Gastrocnemius medialis (tissue), 4 donors: ENCODE measurements around the gene PSTK. TPM values are rescaled to one million over a fixed set of nuclear protein-coding genes. Genes with fewer than 3 reads are reported as not detected.

Experiments used
- ATAC-seq, 2 donors: fragments of 150-250 bp; one replicate each; pipeline ENCODE4 v1.9.1; 2016
- DNase-seq, 2 donors: peaks; one replicate each; pipeline ENCODE4 v3.0.0-alpha.2; 2019
- H3K27ac ChIP-seq, 4 donors: fragments of 200-600 bp; sonication (generic); 1 replicate in 1 of 4; 2 replicates in 3 of 4; pipeline ENCODE4 v1.5.1; 2016 to 2018; ENCODE audit warnings: mild to moderate bottlenecking in 2 of 4, moderate library complexity in 1 of 4
- H3K27me3 ChIP-seq, 3 donors: fragments of 200-600 bp; sonication (generic) in 2 of 3; 1 replicate in 1 of 3; 2 replicates in 2 of 3; pipeline versions ENCODE4 v1.5.1 to v1.6.0; 2016 to 2019; ENCODE audit warnings: mild to moderate bottlenecking in 1 of 3, moderate library complexity in 1 of 3
- H3K36me3 ChIP-seq, 2 donors: fragments of 200-600 bp; sonication (generic) in 1 of 2; one replicate each; pipeline ENCODE4 v1.5.1; 2017 to 2018
- H3K4me1 ChIP-seq, 2 donors: fragments of 200-600 bp; sonication (generic) in 1 of 2; one replicate each; pipeline ENCODE4 v1.5.1; 2016 to 2017; ENCODE audit warnings: mild to moderate bottlenecking in 2 of 2
- H3K4me3 ChIP-seq, 4 donors: fragments of 200-600 bp; sonication (generic) in 3 of 4; 1 replicate in 1 of 4; 2 replicates in 3 of 4; pipeline ENCODE4 v1.5.1; 2016 to 2019; ENCODE audit warnings: mild to moderate bottlenecking in 2 of 4
- H3K9me3 ChIP-seq, 3 donors: fragments of 200-600 bp; sonication (generic) in 2 of 3; 1 replicate in 1 of 3; 2 replicates in 2 of 3; pipeline ENCODE4 v1.5.1; 2016 to 2019
- POLR2A ChIP-seq, 2 donors: fragments of 450-650 bp; IDR thresholded peaks; one replicate each; pipeline ENCODE4 v1.6.1; 2017; ENCODE audit warnings: antibody characterized with exemption in 2 of 2, mild to moderate bottlenecking in 2 of 2, moderate library complexity in 2 of 2
- in situ Hi-C, 4 donors: fragments of 200-750 bp; cut with MboI; loops; one replicate each; pipeline versions ENCODE4 v1.15.0 to v1.8.0; 2017; ENCODE audit warnings: low sequenced_read_pairs in 4 of 4
- intact Hi-C: fragments of 100-400 bp; cut with DNase I; formaldehyde crosslinking; loops from one replicate; pipeline ENCODE4 v1.15.1; 2023; ENCODE audit warnings: low total_unique reads
- total RNA-seq, 4 donors: library from RNA; depleted of rRNA; stranded (reverse); fragments of >200 nt; gene quantifications; one replicate each; pipeline versions ENCODE4 v1.1.0 to v1.2.3, GENCODE V29; 2016
- TF ChIP-seq, protein P1 (sequence below), 5 experiments: fragments of 450-650 bp in 3 of 5; fragments of 200-600 bp in 2 of 5; sonication (generic) in 2 of 5; IDR thresholded peaks in 4 of 5; conservative IDR thresholded peaks in 1 of 5; 1 replicate in 4 of 5; 2 replicates in 1 of 5; pipeline ENCODE4 v1.5.1; 2016 to 2019; ENCODE audit warnings: antibody characterized with exemption in 5 of 5, mild to moderate bottlenecking in 3 of 5, moderate library complexity in 3 of 5

Gene PSTK
- total RNA-seq, 4 donors from 2014 or later: 2.2 to 7.0 (median 4.4) TPM

DNA sequence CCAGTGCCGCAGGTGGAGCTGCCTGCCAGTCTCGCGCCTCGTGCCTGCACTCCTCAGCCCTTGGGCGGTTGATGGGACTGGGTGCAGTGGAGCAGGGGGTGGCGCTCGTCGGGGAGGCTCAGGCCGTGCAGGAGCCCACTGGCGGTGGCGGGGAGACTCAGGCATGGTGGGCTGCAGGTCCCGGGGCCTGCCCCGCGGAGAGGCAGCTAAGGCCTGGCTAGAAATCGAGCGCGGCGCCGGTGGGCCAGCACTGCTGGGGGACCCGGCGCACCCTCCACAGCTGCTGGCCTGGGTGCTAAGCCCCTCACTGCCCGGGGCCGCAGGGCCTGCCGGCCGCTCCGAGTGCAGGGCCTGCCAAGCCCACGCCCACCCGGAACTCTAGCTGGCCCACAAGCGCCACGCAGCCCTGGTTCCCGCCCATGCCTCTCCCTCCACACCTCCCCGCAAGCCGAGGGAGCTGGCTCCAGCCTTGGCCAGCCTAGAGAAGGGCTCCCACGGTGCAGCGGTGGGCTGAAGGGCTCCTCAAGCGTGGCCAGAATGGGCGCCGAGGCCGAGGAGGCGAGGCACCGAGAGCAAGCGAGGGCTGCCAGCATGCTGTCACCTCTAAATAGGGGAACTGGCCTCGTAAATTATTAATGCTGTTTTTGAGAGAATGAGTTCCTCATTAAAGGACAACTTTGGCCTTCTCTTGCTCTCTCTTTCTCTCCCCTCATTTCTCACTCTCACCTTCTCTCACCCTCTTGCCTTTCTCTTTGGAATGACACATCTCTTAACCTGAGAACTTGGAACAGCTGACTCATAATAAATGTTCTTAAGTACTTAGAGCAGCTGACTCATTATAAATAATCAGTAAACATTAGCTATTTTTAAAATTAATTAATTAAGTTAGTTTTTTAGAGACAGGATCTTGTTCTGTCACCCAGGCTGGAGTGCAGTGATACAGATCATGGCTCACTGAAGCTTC, 33.5 kb downstream of the PSTK start:
- in situ Hi-C loops (loop anchor here in 1 of 4 donors (10.0 kb wide), 1 partner anchor 141 kb away; the partner anchor contains the start of gene BUB3), intact Hi-C loops (no loop called here)
- no peaks in the 10 kb centered on the region for H3K9me3 ChIP-seq
- ATAC-seq (no peak), DNase-seq (no peak)
- no peak overlapping the region for H3K4me3 ChIP-seq
- H3K4me1 ChIP-seq: peaks cover 10 to 16% of the 10 kb centered on the region in 2 donors
- no peak overlapping the region for H3K27ac ChIP-seq
- H3K27me3 ChIP-seq: no peaks in the 10 kb centered on the region
- TF ChIP-seq, protein P1, sequence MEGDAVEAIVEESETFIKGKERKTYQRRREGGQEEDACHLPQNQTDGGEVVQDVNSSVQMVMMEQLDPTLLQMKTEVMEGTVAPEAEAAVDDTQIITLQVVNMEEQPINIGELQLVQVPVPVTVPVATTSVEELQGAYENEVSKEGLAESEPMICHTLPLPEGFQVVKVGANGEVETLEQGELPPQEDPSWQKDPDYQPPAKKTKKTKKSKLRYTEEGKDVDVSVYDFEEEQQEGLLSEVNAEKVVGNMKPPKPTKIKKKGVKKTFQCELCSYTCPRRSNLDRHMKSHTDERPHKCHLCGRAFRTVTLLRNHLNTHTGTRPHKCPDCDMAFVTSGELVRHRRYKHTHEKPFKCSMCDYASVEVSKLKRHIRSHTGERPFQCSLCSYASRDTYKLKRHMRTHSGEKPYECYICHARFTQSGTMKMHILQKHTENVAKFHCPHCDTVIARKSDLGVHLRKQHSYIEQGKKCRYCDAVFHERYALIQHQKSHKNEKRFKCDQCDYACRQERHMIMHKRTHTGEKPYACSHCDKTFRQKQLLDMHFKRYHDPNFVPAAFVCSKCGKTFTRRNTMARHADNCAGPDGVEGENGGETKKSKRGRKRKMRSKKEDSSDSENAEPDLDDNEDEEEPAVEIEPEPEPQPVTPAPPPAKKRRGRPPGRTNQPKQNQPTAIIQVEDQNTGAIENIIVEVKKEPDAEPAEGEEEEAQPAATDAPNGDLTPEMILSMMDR (IDR thresholded peaks at IDR 0.05 in 4 of 5, conservative IDR thresholded peaks at IDR 0.05 in 1 of 5): no peak
- TF ChIP-seq POLR2A (IDR thresholded peaks at IDR 0.05): no peak
- no peaks in the 10 kb centered on the region for H3K36me3 ChIP-seq

DNA sequence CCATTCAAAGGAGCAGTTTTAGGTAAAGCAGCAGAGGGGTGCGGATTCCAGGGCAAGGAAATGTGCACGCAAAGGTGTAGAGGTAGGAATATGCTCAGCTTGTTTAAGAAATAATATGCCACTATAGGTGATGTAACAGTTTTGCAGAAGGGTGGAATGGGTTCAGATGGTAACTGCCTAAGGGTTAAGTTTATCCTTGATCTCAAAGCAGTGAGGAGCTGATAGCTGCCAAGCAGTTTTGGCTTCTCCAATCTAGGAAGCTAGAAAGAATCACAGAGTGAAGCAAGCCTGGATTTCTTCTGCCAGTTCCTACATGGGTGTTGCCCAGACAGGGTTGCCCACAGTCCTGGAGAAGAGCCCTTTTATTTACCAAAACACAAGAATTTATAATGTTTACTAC, 34.6 kb downstream of the PSTK start:
- Histone ChIP-seq H3K9me3 (no peaks in the 10 kb centered on the region), H3K27ac (no peak overlapping the region), H3K4me3 (no peak overlapping the region), H3K36me3 (no peaks in the 10 kb centered on the region), H3K4me1 (peaks cover 6 to 11% of the 10 kb centered on the region in 2 donors), H3K27me3 (no peaks in the 10 kb centered on the region)
- intact Hi-C loops (no loop called here), in situ Hi-C loops (loop anchor here in 1 of 4 donors (10.0 kb wide), 1 partner anchor 140 kb away; the partner anchor contains the start of gene BUB3)
- ATAC-seq (no peak), DNase-seq (no peak)
- TF ChIP-seq, protein P1 (IDR thresholded peaks at IDR 0.05 in 4 of 5, conservative IDR thresholded peaks at IDR 0.05 in 1 of 5): no peak
- no peak for TF ChIP-seq POLR2A (IDR thresholded peaks at IDR 0.05)

DNA sequence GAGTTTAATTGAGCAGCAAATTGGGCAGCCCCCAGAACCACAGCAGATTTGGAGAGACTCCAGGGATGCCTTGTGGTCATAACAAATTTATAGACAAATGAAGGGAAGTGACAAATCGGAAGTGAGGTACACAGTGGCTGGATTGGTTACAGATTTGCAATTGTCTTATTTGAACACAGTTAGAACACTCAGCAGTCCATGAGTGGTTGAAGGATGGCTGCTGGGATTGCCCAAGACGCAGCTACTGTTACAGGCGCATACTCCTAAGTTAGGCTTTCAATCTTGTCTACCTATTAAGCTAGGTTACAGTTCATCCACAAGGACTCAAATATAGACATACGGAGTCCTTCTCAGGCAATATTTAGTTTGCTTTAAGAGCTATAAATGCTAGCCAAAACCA, 36.0 kb downstream of the PSTK start:
- H3K4me1 ChIP-seq: no peaks in the 10 kb centered on the region
- no peak for TF ChIP-seq POLR2A (IDR thresholded peaks at IDR 0.05)
- no peak for DNase-seq
- in situ Hi-C loops (loop anchor here in 1 of 4 donors (10.0 kb wide), 1 partner anchor 139 kb away; the partner anchor contains the start of gene BUB3), intact Hi-C loops (no loop called here)
- H3K36me3 ChIP-seq: no peaks in the 10 kb centered on the region
- H3K27me3 ChIP-seq: no peaks in the 10 kb centered on the region
- ATAC-seq: no peak
- no peaks in the 10 kb centered on the region for H3K9me3 ChIP-seq
- H3K27ac ChIP-seq: no peak overlapping the region
- H3K4me3 ChIP-seq: no peak overlapping the region

DNA sequence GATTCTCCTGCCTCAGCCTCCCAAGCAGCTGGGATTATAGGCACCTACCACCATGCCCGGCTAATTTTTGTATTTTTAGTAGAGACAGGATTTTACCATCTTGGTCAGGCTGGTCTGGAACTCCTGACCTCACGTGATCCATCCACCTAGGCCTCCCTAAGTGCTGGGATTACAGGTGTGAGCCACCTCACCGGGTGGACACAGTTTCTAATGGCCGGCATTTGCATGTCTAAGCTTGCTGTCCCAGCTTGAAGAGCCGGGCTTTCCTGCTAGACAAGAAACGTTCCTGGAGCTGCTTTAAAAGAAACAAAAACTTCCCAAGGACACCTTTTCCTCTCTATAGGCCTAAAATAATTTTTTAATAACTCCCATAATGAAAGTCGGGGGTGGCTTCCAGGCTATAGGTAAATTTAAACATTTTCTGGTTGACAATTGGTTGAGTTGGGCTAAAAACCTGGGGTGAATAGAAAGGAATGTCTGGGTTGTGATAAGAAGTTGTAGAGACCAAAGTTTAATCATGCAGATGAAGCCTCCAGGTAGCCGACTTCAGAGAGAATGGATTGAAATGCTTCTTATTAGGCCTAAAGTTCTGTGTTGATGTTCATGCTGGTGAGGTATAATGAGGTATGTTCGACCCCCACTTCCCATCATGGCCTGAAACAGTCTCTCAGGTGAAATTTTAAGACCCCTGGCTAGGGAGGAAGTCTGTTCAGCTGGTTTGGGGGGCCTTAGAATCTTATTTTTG, 37.4 kb downstream of the PSTK start:
- Histone ChIP-seq H3K9me3 (no peaks in the 10 kb centered on the region), H3K27me3 (no peaks in the 10 kb centered on the region), H3K36me3 (no peaks in the 10 kb centered on the region), H3K27ac (no peak overlapping the region), H3K4me3 (no peak overlapping the region), H3K4me1 (no peaks in the 10 kb centered on the region)
- DNase-seq: no peak
- intact Hi-C loops: no loop called here
- TF ChIP-seq, protein P1 (IDR thresholded peaks at IDR 0.05 in 4 of 5, conservative IDR thresholded peaks at IDR 0.05 in 1 of 5): no peak
- no peak for TF ChIP-seq POLR2A (IDR thresholded peaks at IDR 0.05)
- ATAC-seq: no peak
- in situ Hi-C loops: loop anchor here in 1 of 4 donors (10.0 kb wide), 1 partner anchor 137 kb away; the partner anchor contains the start of gene BUB3
